Sigmoid colon (tissue), 7 donors: ENCODE data around the gene C13orf46. TPM values are rescaled to one million over a fixed set of nuclear protein-coding genes. Genes with fewer than 3 reads are reported as not detected.

Experiments
- DNase-seq: peaks from one replicate; pipeline ENCODE4 v3.0.0-alpha.2; 2019
- H3K27ac ChIP-seq, 4 donors: fragments of 200-600 bp; sonication (generic); one replicate each; pipeline ENCODE4 v1.5.1; 2016 to 2019; ENCODE audit warnings: mild to moderate bottlenecking in 1 of 4
- H3K27me3 ChIP-seq, 3 donors: fragments of 200-600 bp; sonication (generic); one replicate each; pipeline ENCODE4 v1.5.1; 2019; ENCODE audit warnings: mild to moderate bottlenecking in 1 of 3
- H3K36me3 ChIP-seq, 4 donors: fragments of 200-600 bp; sonication (generic); one replicate each; pipeline ENCODE4 v1.5.1; 2016 to 2019
- H3K4me1 ChIP-seq, 4 donors: fragments of 200-600 bp; sonication (generic); one replicate each; pipeline ENCODE4 v1.5.1; 2017 to 2019
- H3K4me3 ChIP-seq, 4 donors: fragments of 200-600 bp; sonication (generic); one replicate each; pipeline ENCODE4 v1.5.1; 2017 to 2019; ENCODE audit warnings: mild to moderate bottlenecking in 2 of 4, moderate library complexity in 1 of 4
- H3K9me3 ChIP-seq, 4 donors: fragments of 200-600 bp in 3 of 4; sonication (generic) in 3 of 4; one replicate each; pipeline versions ENCODE4 v1.5.1 to v1.6.1; 2013 to 2019
- EP300 ChIP-seq, 4 donors: sonication (generic); formaldehyde crosslinking; IDR thresholded peaks; one replicate each; pipeline ENCODE4 v1.6.1; 2017; ENCODE audit warnings: antibody characterized with exemption in 4 of 4
- POLR2A ChIP-seq, 2 donors: fragments of 450-650 bp; IDR thresholded peaks; one replicate each; pipeline ENCODE4 v1.6.1; 2016; ENCODE audit warnings: antibody characterized with exemption in 2 of 2, mild to moderate bottlenecking in 2 of 2, moderate library complexity in 2 of 2
- POLR2AphosphoS5 ChIP-seq, 4 donors: sonication (generic); formaldehyde crosslinking; IDR thresholded peaks; one replicate each; pipeline ENCODE4 v1.6.1; 2017; ENCODE audit warnings: antibody characterized with exemption in 4 of 4
- WGBS, 2 donors: extraction: QIAGEN DNeasy Blood & Tissue Kit; methylation state at CpG; one replicate each; pipeline ENCODE4 v1.1.7; 2013; 5-methylcytosine and 5-hydroxymethylcytosine counted together
- intact Hi-C: fragments of 100-400 bp; cut with DNase I; formaldehyde crosslinking; loops from one replicate; pipeline ENCODE4 v1.15.1; 2023
- polyA plus RNA-seq, 3 donors: library from polyadenylated mRNA; stranded (reverse); fragments of 200-250 nt; gene quantifications; one replicate each; pipeline ENCODE4 v1.2.3, GENCODE V29; 2013
- total RNA-seq, 4 donors: library from RNA; depleted of rRNA; stranded (reverse); fragments of >200 nt; gene quantifications; one replicate each; pipeline ENCODE4 v1.1.0, GENCODE V29; 2016
- TF ChIP-seq, protein P1 (sequence below), 4 experiments: fragments of 450-650 bp in 3 of 4; fragments of 200-600 bp in 1 of 4; IDR thresholded peaks; one replicate each; pipeline ENCODE4 v1.5.1; 2016 to 2019; ENCODE audit warnings: antibody characterized with exemption in 4 of 4, mild to moderate bottlenecking in 3 of 4, moderate library complexity in 2 of 4
- donor health status: healthy with polysubstance abuse.
- donor health status: Bipolar disorder and iron deficiency.
- donor health status: healthy.

C13orf46 gene
- total and polyA plus RNA-seq, 7 donors = 0.23 to 11.9 (median 0.81) TPM; not detected in 2

- Histone ChIP-seq H3K4me1 (peaks cover 0 to 22% (median 15%) of the 10 kb centered on the region in 4 donors), H3K4me3 (no peak overlapping the region), H3K36me3 (no peaks in the 10 kb centered on the region), H3K27ac (peak overlapping the region in 1 of 4 donors; percentile 40), H3K9me3 (no peaks in the 10 kb centered on the region), H3K27me3 (peaks cover 0 to 11% (median 0%) of the 10 kb centered on the region in 3 donors)
- intact Hi-C loops = loop anchor here (1.0 kb wide), 1 partner anchor 130 kb away; no protein-coding TSS in a partner anchor
- DNase-seq = no peak
- TF ChIP-seq, protein P1, sequence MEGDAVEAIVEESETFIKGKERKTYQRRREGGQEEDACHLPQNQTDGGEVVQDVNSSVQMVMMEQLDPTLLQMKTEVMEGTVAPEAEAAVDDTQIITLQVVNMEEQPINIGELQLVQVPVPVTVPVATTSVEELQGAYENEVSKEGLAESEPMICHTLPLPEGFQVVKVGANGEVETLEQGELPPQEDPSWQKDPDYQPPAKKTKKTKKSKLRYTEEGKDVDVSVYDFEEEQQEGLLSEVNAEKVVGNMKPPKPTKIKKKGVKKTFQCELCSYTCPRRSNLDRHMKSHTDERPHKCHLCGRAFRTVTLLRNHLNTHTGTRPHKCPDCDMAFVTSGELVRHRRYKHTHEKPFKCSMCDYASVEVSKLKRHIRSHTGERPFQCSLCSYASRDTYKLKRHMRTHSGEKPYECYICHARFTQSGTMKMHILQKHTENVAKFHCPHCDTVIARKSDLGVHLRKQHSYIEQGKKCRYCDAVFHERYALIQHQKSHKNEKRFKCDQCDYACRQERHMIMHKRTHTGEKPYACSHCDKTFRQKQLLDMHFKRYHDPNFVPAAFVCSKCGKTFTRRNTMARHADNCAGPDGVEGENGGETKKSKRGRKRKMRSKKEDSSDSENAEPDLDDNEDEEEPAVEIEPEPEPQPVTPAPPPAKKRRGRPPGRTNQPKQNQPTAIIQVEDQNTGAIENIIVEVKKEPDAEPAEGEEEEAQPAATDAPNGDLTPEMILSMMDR (IDR thresholded peaks at IDR 0.05) = peak; percentile 45 to 86 (median 71)
- no peak for TF ChIP-seq POLR2A (IDR thresholded peaks at IDR 0.05)
- no peak for TF ChIP-seq EP300 (IDR thresholded peaks at IDR 0.05)
- TF ChIP-seq POLR2AphosphoS5 (IDR thresholded peaks at IDR 0.05) = no peak
- WGBS, 2 donors = 54 to 69% methylated on average over 17 of the region's 17 CpGs
Measured at GRCh38 chr13:113947311-113948033, 26.4 kb downstream of the C13orf46 start.

DNA sequence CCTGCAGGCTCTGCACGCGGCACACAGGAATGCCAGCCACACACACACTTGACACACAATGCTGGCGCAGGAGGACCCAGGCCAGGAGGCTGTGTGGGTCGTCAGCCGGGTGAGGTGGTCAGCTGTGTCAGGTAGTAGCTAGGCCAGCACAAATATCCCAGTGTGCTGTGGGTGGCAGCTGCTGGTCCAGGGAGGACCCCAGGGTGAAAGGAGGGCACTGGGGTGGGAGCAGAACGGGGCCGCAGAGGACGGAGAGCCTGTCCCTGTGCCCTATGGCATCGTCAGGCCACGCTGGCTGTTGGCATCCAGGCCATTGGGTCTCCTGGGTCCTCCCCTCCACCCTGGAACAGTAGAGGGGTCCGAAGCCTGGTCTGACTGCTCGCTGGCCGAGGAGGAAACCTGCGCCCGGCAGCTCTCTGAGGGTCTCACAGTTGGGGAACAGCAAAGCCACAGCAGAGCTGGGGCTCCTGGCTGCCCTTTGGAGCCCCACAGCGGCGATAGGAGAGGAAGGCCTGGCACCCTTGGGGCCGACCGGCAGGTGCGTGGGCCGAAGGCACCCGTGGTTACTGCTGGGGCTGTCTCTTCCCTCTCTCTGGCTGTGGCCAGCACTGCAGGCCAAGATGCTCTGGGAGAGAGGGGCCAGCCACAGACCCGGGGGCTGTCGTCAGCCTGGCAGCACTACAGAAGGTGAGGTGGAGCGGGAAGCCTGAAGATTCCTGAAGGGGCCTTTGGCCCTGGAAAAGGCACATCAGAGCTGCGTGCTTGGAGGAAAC lies 27.3 kb downstream of the C13orf46 start:
- intact Hi-C loops = loop anchor here (1.0 kb wide), 1 partner anchor 129 kb away; no protein-coding TSS in a partner anchor
- H3K36me3 ChIP-seq = no peaks in the 10 kb centered on the region
- H3K4me1 ChIP-seq = peaks cover 0 to 21% (median 13%) of the 10 kb centered on the region in 4 donors
- H3K27ac ChIP-seq = peak overlapping the region in 1 of 4 donors; percentile 40
- H3K4me3 ChIP-seq = no peak overlapping the region
- H3K9me3 ChIP-seq = no peaks in the 10 kb centered on the region
- WGBS, 2 donors = 73 to 87% methylated on average over 26 of the region's 26 CpGs
- peaks cover 0 to 11% (median 0%) of the 10 kb centered on the region in 3 donors for H3K27me3 ChIP-seq
- DNase-seq = peak; percentile 60
- TF ChIP-seq, protein P1 (IDR thresholded peaks at IDR 0.05) = no peak
- no peak for TF ChIP-seq EP300 (IDR thresholded peaks at IDR 0.05)
- no peak for TF ChIP-seq POLR2AphosphoS5 (IDR thresholded peaks at IDR 0.05)
- no peak for TF ChIP-seq POLR2A (IDR thresholded peaks at IDR 0.05)

- TF ChIP-seq, protein P1 (IDR thresholded peaks at IDR 0.05) = no peak
- TF ChIP-seq EP300 (IDR thresholded peaks at IDR 0.05) (no peak), POLR2AphosphoS5 (IDR thresholded peaks at IDR 0.05) (no peak), POLR2A (IDR thresholded peaks at IDR 0.05) (no peak)
- Histone ChIP-seq H3K27me3 (peaks cover 0 to 11% (median 0%) of the 10 kb centered on the region in 3 donors), H3K27ac (no peak overlapping the region), H3K4me1 (peaks cover 0 to 15% (median 7%) of the 10 kb centered on the region in 4 donors), H3K36me3 (no peaks in the 10 kb centered on the region), H3K9me3 (no peaks in the 10 kb centered on the region), H3K4me3 (no peak overlapping the region)
- DNase-seq = peak; percentile 39
- intact Hi-C loops = no loop called here
- 88 to 92% methylated on average over 26 of the region's 26 CpGs for WGBS, 2 donors
Measured at GRCh38 chr13:113945857-113946408, 27.9 kb downstream of the C13orf46 start.

- 92 to 94% methylated on average over 19 of the region's 19 CpGs for WGBS, 2 donors
- H3K27me3 ChIP-seq = peaks cover 0 to 24% (median 12%) of the 10 kb centered on the region in 3 donors
- no peaks in the 10 kb centered on the region for H3K9me3 ChIP-seq
- H3K27ac ChIP-seq = no peak overlapping the region
- TF ChIP-seq POLR2AphosphoS5 (IDR thresholded peaks at IDR 0.05) = no peak
- TF ChIP-seq, protein P1 (IDR thresholded peaks at IDR 0.05) = no peak
- TF ChIP-seq EP300 (IDR thresholded peaks at IDR 0.05) = no peak
- TF ChIP-seq POLR2A (IDR thresholded peaks at IDR 0.05) = no peak
- intact Hi-C loops = no loop called here
- no peaks in the 10 kb centered on the region for H3K36me3 ChIP-seq
- peaks cover 0 to 11% (median 4%) of the 10 kb centered on the region in 4 donors for H3K4me1 ChIP-seq
- peak; percentile 48 for DNase-seq
- no peak overlapping the region for H3K4me3 ChIP-seq
Measured at GRCh38 chr13:113943821-113944565, 29.9 kb downstream of the C13orf46 start.
